Measurements from ENCODE around the gene GFOD2.

DNA sequence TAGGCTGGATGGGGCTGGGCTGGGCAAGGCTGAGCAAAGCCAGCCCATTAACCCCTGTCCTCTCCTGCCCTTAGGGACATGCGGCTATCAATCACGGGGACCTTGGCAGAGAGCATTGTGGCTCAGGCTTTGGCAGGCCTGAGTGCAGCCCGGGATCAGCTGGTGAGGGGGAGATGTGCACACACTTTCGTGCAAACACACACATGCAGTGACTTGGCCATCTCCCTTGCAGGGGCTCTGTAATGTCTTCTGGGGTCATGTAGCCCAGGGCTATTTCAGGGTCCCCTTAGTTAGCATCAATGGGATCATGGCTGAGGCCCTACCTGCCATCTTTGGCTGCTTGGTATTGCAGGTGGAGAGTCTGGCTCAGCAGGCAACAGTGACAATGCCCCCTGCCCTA, 67.3 kb downstream of the GFOD2 start:
- TF ChIP-seq EZH2phosphoT487 (IDR thresholded peaks at IDR 0.05; ENCODE audit: low read depth, severe bottlenecking, unreplicated experiment) (no peak), EZH2 (IDR thresholded peaks at IDR 0.05; ENCODE audit: borderline replicate concordance) (no peak)
- TF ChIP-seq, protein P1, sequence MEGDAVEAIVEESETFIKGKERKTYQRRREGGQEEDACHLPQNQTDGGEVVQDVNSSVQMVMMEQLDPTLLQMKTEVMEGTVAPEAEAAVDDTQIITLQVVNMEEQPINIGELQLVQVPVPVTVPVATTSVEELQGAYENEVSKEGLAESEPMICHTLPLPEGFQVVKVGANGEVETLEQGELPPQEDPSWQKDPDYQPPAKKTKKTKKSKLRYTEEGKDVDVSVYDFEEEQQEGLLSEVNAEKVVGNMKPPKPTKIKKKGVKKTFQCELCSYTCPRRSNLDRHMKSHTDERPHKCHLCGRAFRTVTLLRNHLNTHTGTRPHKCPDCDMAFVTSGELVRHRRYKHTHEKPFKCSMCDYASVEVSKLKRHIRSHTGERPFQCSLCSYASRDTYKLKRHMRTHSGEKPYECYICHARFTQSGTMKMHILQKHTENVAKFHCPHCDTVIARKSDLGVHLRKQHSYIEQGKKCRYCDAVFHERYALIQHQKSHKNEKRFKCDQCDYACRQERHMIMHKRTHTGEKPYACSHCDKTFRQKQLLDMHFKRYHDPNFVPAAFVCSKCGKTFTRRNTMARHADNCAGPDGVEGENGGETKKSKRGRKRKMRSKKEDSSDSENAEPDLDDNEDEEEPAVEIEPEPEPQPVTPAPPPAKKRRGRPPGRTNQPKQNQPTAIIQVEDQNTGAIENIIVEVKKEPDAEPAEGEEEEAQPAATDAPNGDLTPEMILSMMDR (IDR thresholded peaks at IDR 0.05; ENCODE audit: poor library complexity), result no peak

Data from hepatocyte (in vitro differentiated cells).